Activated CD4-positive, alpha-beta T cell treated with anti-CD3 and anti-CD28 coated beads, Interleukin-10, Interleukin-2, amounts not matched to agents 100 ng/mL and 50 ng/mL, durations not matched to agents 16 hours and 8 hours (primary cell): ENCODE measurements around the gene HRH1.

Source experiments
- DNase-seq: peaks from one replicate; pipeline ENCODE4 v3.0.0-alpha.2; 2020

The HRH1 gene

GRCh38 chr3:11287404-11287803 lies 133.1 kb downstream of the HRH1 start:
- no peak for DNase-seq

GRCh38 chr3:11288021-11288491 lies 133.8 kb downstream of the HRH1 start:
- no peak for DNase-seq

DNA sequence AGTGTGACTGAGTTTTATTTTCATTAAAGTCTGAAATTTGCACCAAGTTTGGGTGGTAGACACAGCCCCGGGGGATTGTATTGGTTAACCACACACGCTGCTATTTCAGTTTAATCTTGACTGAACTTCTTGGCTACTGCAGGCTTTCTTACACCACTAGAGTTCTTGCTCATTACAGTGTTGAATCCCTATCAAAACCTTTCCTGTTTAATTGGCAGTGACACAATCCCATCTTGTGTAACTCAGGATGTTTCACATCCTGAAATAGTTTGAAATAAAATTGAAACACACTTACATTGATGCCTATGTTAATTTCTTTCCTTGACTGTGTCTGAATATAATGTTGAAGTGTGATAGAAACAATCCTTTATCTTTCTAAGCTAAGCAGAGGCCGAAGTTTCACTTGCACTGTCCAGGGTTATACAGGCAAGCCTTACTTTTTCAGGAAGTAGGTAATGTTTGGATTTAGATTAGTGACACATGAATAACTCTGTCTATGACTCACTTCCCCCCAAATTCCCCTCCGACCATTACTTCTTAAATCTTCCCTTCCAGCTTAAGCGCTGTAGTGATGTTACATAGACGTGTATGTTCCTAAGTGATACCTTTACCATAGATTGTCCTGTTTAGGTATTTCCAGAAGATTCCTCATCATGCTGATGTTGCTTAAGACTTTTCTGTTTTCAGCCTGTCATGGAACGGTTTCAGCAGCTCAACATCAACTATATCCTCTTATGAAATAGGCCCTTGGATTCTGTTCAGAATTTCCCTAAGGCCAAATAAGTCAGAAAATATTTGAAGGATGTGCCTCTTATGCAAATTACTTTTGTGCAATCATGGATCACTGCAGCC lies 134.7 kb downstream of the HRH1 start:
- DNase-seq, result peak; percentile 57

DNA sequence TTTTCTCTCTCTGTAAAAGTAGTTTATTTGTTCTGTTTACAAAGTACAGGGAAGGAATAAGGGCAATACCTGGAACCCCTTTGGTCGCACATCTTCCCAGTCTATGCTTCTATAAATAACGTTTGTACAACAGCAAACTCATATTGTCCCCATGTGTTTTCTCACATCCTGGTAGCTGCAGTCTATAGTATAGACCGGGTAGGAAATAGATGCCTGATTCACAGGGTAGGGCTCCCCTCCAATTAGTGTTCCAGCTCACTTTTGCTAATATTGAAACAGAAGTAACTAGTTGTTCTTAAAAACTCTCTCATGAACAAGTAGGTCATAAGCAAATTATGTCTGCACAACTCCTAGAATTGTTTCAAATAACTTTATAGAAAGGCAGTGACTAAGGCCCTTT lies 135.6 kb downstream of the HRH1 start:
- peak; percentile 61 for DNase-seq

DNA sequence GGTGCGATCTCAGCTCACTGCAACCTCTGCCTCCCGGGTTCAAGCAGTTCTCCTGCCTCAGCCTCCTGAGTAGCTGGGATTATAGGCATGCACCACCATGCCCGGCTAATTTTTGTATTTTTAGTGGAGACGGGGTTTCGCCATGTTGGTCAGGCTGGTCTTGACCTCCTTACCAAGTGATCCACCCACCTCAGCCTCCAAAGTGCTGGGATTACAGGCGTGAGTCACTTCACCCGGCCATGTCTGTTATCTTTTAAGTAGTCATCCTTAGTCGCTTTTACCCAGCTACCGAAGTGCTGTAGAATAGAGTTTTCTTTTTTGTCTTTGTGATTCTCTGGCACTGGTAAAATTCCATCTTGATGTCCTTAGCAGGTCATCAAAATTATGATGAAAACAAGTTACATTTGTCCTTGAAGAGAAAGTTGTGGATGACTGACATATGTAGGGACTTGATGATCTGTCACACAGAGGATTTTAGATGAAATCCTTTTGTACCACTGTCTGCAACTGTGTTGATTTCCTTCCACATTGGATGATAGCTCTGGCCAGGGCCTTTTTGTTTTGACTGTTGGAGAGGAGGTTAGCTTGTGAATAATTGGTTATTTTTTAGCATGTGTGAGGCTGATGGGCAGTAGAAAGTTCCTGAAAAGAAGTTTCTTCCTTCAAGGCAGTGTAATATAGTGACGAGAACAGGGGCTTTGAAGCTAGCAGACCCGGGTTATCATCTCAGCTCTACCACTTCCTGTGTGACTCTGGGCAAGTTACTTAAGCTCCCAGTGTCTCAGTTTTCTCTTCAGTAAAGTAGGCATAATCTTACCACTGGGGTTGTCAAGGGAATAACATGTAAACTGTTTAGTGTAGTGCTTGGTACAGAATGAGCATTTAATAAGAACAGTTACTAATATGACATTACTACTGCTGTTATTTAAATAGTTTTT lies 136.7 kb downstream of the HRH1 start:
- peak; percentile 75 for DNase-seq

- DNase-seq, result no peak
Measured at GRCh38 chr3:11291808-11292207, 137.5 kb downstream of the HRH1 start.

- DNase-seq, result no peak
Measured at GRCh38 chr3:11297126-11297525, 142.8 kb downstream of the HRH1 start.

DNA sequence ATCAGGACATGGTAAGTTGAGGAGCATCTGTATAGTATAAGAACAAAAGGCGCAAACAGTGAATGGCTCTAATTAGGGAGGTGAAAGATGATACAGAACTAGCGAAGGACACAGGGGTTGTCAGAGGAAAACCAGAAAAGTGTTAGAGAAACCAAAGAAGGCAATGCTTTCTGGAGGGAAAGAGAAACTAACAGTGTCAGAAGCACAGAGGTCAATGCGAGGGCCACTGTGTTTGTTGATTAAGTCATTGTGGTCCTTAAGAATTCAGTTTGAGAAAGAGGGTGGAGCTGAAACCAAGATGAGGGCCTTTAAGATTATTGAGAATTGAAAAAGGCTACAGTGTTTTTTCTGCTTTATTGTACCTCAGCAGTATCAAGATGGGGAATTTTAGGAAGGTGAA lies 146.7 kb downstream of the HRH1 start:
- DNase-seq, result peak; percentile 47

- DNase-seq, result no peak
Measured at GRCh38 chr3:11302444-11302843, 148.2 kb downstream of the HRH1 start.

- DNase-seq, result no peak
Measured at GRCh38 chr3:11304175-11304574, 149.9 kb downstream of the HRH1 start.

- peak; percentile 16 for DNase-seq
Measured at GRCh38 chr3:11305509-11305908, 151.2 kb downstream of the HRH1 start.

- peak; percentile 77 for DNase-seq
Measured at GRCh38 chr3:11306817-11307589, 152.7 kb downstream of the HRH1 start.

DNA sequence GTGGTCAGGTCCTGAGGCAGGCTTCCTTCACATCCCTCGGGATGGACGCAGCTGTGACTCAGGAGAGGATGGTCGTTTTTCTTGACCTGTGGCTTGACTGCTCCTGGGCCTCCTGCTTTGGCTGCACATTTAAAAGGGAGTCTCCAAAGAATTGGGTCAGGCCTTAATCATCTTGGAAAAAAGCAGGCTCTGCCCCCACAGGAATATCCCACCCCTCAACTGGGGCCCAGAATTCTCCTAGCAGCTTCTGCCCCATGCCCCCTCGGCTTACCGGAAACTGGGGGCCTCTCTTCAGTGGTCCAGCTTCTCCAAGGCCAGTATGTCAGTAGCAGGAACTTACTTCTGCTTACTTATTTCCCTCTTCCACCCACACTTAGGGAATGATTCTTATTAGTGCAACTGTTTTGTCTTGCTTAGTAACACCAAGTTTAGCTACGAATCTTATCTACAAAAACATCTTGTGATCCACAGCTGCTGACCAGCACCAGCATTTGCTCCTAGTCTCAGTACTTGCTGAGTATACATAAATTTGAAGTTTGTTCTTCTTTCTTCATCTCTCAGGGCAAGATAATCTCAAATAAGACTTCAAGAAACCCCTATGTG lies 153.6 kb downstream of the HRH1 start:
- DNase-seq, result no peak

DNA sequence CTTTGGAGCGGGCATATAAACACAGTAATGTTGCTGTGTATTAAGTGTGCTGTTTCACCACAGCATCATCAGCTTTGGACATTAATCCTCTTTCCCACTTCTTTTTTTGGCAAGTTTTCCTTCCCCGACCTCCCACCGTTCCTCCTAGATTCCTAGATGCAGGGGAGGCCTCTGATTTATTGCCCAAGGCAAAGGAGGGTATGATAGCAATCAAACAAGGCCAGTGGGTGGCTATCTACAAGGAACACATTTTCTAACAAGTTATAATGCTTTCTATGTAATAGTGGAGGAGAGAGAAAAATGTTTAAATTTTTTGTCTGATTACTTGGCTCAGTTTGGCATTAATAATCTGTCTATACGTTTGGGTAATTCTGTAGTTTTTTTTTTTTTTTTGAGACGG lies 156.0 kb downstream of the HRH1 start:
- DNase-seq, result no peak

- no peak for DNase-seq
Measured at GRCh38 chr3:11312166-11312565, 157.9 kb downstream of the HRH1 start.
